K562 (cell line): ENCODE data around the gene GYS1. TPM values are rescaled to one million over a fixed set of nuclear protein-coding genes. Genes with fewer than 3 reads are reported as not detected.

Experiments
- ARNT ChIP-seq, 2 experiments: fragments of 450-650 bp; IDR thresholded peaks; 2 replicates each; pipeline ENCODE4 v1.6.1; 2016; ENCODE audit warnings: mild to moderate bottlenecking in 1 of 2
- CBFA2T3 ChIP-seq: fragments of 450-650 bp; IDR thresholded peaks from 2 replicates; pipeline ENCODE4 v1.6.1; 2017
- CEBPG ChIP-seq, 3 experiments: fragments of 200-800 bp in 1 of 3; sonication (Bioruptor generic) in 1 of 3; sonication (generic) in 1 of 3; formaldehyde crosslinking in 1 of 3; IDR thresholded peaks in 2 of 3; conservative IDR thresholded peaks in 1 of 3; 2 replicates each; pipeline versions ENCODE4 v1.6.1 to v1.8.0; 2016 to 2022; ENCODE audit warnings: missing compliant biosample characterization in 2 of 3, missing genetic modification characterization in 2 of 3, mild to moderate bottlenecking in 1 of 3, missing genetic modification reagents in 1 of 3
- CHCHD3 ChIP-seq: fragments of 250-450 bp; sonication (Bioruptor Pico); IDR thresholded peaks from 2 replicates; pipeline ENCODE4 v2.1.2; 2022; ENCODE audit warnings: mild to moderate bottlenecking
- CREBBP ChIP-seq: IDR thresholded peaks from one replicate; pipeline ENCODE4 v1.6.1; 2012; ENCODE audit warnings: low read depth, mild to moderate bottlenecking, control low read depth, inconsistent platforms, low read length
- HNRNPLL ChIP-seq: fragments of 200-400 bp; formaldehyde crosslinking; IDR thresholded peaks from 2 replicates; pipeline ENCODE4 v1.6.1; 2017; ENCODE audit warnings: low read length, low read depth, mild to moderate bottlenecking; ENCODE audit not compliant: poor library complexity, severe bottlenecking
- LEF1 ChIP-seq: fragments of 450-650 bp; IDR thresholded peaks from 2 replicates; pipeline ENCODE4 v1.6.1; 2016; ENCODE audit warnings: mild to moderate bottlenecking
- MCM3 ChIP-seq: fragments of 450-650 bp; IDR thresholded peaks from 2 replicates; pipeline ENCODE4 v1.6.1; 2016
- MCM5 ChIP-seq: fragments of 450-650 bp; IDR thresholded peaks from 2 replicates; pipeline ENCODE4 v1.6.1; 2016; ENCODE audit warnings: low read depth
- NFRKB ChIP-seq: fragments of 450-650 bp; IDR thresholded peaks from 2 replicates; pipeline ENCODE4 v1.6.1; 2016; ENCODE audit warnings: low read depth
- POLR2G ChIP-seq: fragments of 200-400 bp; formaldehyde crosslinking; IDR thresholded peaks from 2 replicates; pipeline ENCODE4 v1.6.1; 2017; ENCODE audit warnings: low read depth, mild to moderate bottlenecking, antibody characterized with exemption, low read length, moderate library complexity
- POU5F1 ChIP-seq: fragments of 150-350 bp; IDR thresholded peaks from 2 replicates; pipeline ENCODE4 v1.6.1; 2014; ENCODE audit warnings: borderline replicate concordance, low read length, low read depth, mild to moderate bottlenecking; ENCODE audit not compliant: partially characterized antibody
- PREB ChIP-seq: sonication (generic); formaldehyde crosslinking; IDR thresholded peaks from 2 replicates; pipeline ENCODE4 v1.8.1; 2023; ENCODE audit warnings: mild to moderate bottlenecking, missing genetic modification reagents
- RBFOX2 ChIP-seq: fragments of 200-400 bp; formaldehyde crosslinking; IDR thresholded peaks from 2 replicates; pipeline ENCODE4 v1.6.1; 2017; ENCODE audit warnings: low read depth, mild to moderate bottlenecking, low read length, moderate library complexity
- RBM14 ChIP-seq: fragments of 200-400 bp; formaldehyde crosslinking; IDR thresholded peaks from 2 replicates; pipeline ENCODE4 v1.6.1; 2018; ENCODE audit warnings: low read depth, mild to moderate bottlenecking, low read length, moderate library complexity, borderline replicate concordance; ENCODE audit not compliant: insufficient read depth
- RBM39 ChIP-seq: fragments of 200-400 bp; formaldehyde crosslinking; optimal IDR thresholded peaks from 2 replicates; pipeline ENCODE3; 2018; ENCODE audit warnings: low read depth, low read length
- RFX7 ChIP-seq: fragments of 250-450 bp; sonication (Bioruptor Pico); IDR thresholded peaks from 2 replicates; pipeline ENCODE4 v1.5.1; 2021; ENCODE audit warnings: mild to moderate bottlenecking
- SMARCE1 ChIP-seq: fragments of 450-650 bp; IDR thresholded peaks from 2 replicates; pipeline ENCODE4 v1.7.1; 2016; ENCODE audit warnings: mild to moderate bottlenecking
- TBP ChIP-seq: optimal IDR thresholded peaks from 2 replicates; pipeline ENCODE3; 2011; ENCODE audit warnings: low read depth, low read length, improper control_type of control experiment
- U2AF1 ChIP-seq: fragments of 200-400 bp; formaldehyde crosslinking; optimal IDR thresholded peaks from 2 replicates; pipeline ENCODE3; 2017; ENCODE audit warnings: mild to moderate bottlenecking, low read depth, low read length, moderate library complexity
- ZNF12 ChIP-seq: sonication (generic); formaldehyde crosslinking; IDR thresholded peaks from 2 replicates; pipeline ENCODE4 v1.4.0; 2020; ENCODE audit warnings: mild to moderate bottlenecking, missing genetic modification reagents
- ZNF274 ChIP-seq: IDR thresholded peaks from 2 replicates; pipeline ENCODE4 v1.6.1; 2011; ENCODE audit warnings: low read depth, mild to moderate bottlenecking, low read length, moderate library complexity, borderline replicate concordance
- ZNF561 ChIP-seq: fragments of 450-650 bp; formaldehyde crosslinking; conservative IDR thresholded peaks from 2 replicates; pipeline ENCODE4 v1.4.0; 2020; ENCODE audit warnings: mild to moderate bottlenecking, moderate library complexity
- ZNF830 ChIP-seq: fragments of 250-450 bp; sonication (Bioruptor Pico); IDR thresholded peaks from 2 replicates; pipeline ENCODE4 v1.5.0; 2021; ENCODE audit warnings: mild to moderate bottlenecking
- ZSCAN32 ChIP-seq: fragments of 450-650 bp; formaldehyde crosslinking; IDR thresholded peaks from 2 replicates; pipeline ENCODE4 v1.4.0; 2020; ENCODE audit warnings: mild to moderate bottlenecking, moderate library complexity
- polyA plus RNA-seq, 8 experiments: library from polyadenylated mRNA; depleted of rRNA in 4 of 8; stranded (reverse) in 5 of 8; unstranded in 3 of 8; fragments of >200 nt; fragmentation: Nextera tagmentation in 2 of 8; fragmentation: Illumina TruSeq in 1 of 8; extraction: Ambion mirVana in 2 of 8; extraction: Trizol in 1 of 8; gene quantifications; 2 replicates each; pipeline versions ENCODE4 v1.2.1 to v1.2.3, GENCODE V29; 2011 to 2014; ENCODE audit warnings: inconsistent platforms in 1 of 8, missing spikeins in 1 of 8
- total RNA-seq, 7 experiments: library from RNA; depleted of rRNA in 6 of 7; stranded (reverse); fragments of >200 nt in 6 of 7; fragmentation: Illumina TruSeq in 2 of 7; extraction: Trizol in 2 of 7; gene quantifications; 2 replicates each; pipeline versions ENCODE4 v1.2.1 to v1.2.3, GENCODE V29; 2011 to 2021; ENCODE audit warnings: low replicate concordance in 1 of 7
- TF ChIP-seq, protein P1 (sequence below): fragments of 450-650 bp; formaldehyde crosslinking; IDR thresholded peaks from 2 replicates; pipeline ENCODE4 v1.4.0; 2020; ENCODE audit warnings: mild to moderate bottlenecking
- TF ChIP-seq, protein P2 (sequence below): fragments of 450-650 bp; IDR thresholded peaks from 2 replicates; pipeline ENCODE4 v1.6.1; 2017; ENCODE audit warnings: antibody characterized with exemption

The GYS1 gene
- total and polyA plus RNA-seq, 9 of the 15 experiments (the other 6 are each of a cell fraction or from before 2014, with no cell fraction given): 1.9 to 31.1 (median 15.2) TPM

- TF ChIP-seq, protein P1, sequence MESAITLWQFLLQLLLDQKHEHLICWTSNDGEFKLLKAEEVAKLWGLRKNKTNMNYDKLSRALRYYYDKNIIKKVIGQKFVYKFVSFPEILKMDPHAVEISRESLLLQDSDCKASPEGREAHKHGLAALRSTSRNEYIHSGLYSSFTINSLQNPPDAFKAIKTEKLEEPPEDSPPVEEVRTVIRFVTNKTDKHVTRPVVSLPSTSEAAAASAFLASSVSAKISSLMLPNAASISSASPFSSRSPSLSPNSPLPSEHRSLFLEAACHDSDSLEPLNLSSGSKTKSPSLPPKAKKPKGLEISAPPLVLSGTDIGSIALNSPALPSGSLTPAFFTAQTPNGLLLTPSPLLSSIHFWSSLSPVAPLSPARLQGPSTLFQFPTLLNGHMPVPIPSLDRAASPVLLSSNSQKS (CRISPR knock-in tag): no peak
- no peak for TF ChIP-seq ZNF830 (CRISPR knock-in tag)
- no peak for TF ChIP-seq PREB (CRISPR knock-in tag)
- peak; percentile 74 for TF ChIP-seq POLR2G
- TF ChIP-seq MCM3: no peak
- no peak for TF ChIP-seq RBM14
- no peak for TF ChIP-seq CBFA2T3
- peak in 1 of 2 experiments; percentile 78; a peak in 2 of 4 replicates for TF ChIP-seq ARNT (IDR thresholded peaks at IDR 0.05)
- peak; percentile 71 for TF ChIP-seq NFRKB
- TF ChIP-seq HNRNPLL: peak; percentile 57
- TF ChIP-seq, protein P2, sequence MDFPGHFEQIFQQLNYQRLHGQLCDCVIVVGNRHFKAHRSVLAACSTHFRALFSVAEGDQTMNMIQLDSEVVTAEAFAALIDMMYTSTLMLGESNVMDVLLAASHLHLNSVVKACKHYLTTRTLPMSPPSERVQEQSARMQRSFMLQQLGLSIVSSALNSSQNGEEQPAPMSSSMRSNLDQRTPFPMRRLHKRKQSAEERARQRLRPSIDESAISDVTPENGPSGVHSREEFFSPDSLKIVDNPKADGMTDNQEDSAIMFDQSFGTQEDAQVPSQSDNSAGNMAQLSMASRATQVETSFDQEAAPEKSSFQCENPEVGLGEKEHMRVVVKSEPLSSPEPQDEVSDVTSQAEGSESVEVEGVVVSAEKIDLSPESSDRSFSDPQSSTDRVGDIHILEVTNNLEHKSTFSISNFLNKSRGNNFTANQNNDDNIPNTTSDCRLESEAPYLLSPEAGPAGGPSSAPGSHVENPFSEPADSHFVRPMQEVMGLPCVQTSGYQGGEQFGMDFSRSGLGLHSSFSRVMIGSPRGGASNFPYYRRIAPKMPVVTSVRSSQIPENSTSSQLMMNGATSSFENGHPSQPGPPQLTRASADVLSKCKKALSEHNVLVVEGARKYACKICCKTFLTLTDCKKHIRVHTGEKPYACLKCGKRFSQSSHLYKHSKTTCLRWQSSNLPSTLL: no peak
- no peak for TF ChIP-seq ZNF561 (CRISPR knock-in tag)
- TF ChIP-seq ZSCAN32 (CRISPR knock-in tag): no peak
- TF ChIP-seq TBP: peak; percentile 73
- no peak for TF ChIP-seq CREBBP
- no peak for TF ChIP-seq CHCHD3 (CRISPR knock-in tag)
- no peak for TF ChIP-seq MCM5
- TF ChIP-seq ZNF12: 0 out of 2 replicates have a peak, but pooled peaks have one; percentile 8
- TF ChIP-seq ZNF274: no peak
- no peak for TF ChIP-seq RFX7 (CRISPR knock-in tag)
- peak; percentile 78 for TF ChIP-seq RBFOX2
- TF ChIP-seq LEF1: no peak
- peak; percentile 73 for TF ChIP-seq RBM39
- TF ChIP-seq U2AF1: no peak
- peak; percentile 49 for TF ChIP-seq CEBPG (CRISPR knock-in tag; IDR thresholded peaks at IDR 0.05)
- TF ChIP-seq CEBPG (tag; conservative IDR thresholded peaks at IDR 0.05 in 1 of 2, IDR thresholded peaks at IDR 0.05 in 1 of 2): no peak
- no peak for TF ChIP-seq POU5F1
- TF ChIP-seq SMARCE1: no peak
Observed at GRCh38 chr19:48993175-48994034, at the start of gene GYS1, which contains the start of gene RUVBL2 (continued).
